Astrocyte of the spinal cord (primary cell): ENCODE data around the gene MACROD2.

Experiments used
- DNase-seq: peaks from one replicate; pipeline ENCODE4 v3.0.0; 2011; ENCODE audit warnings: low read depth, low spot score
- H3K4me3 ChIP-seq: 2 replicates; pipeline ENCODE4 v1.5.1; 2011; ENCODE audit warnings: low read depth, mild to moderate bottlenecking, low read length, moderate library complexity
- in situ Hi-C: cut with HindIII; loops from 2 replicates; pipeline ENCODE4 v1.10.0; 2017; ENCODE audit warnings: low sequenced_read_pairs
- TF ChIP-seq, protein P1 (sequence below): IDR thresholded peaks from 2 replicates; pipeline ENCODE4 v1.5.1; 2012; ENCODE audit warnings: low read depth, mild to moderate bottlenecking, low read length, inconsistent platforms

Gene MACROD2

DNA sequence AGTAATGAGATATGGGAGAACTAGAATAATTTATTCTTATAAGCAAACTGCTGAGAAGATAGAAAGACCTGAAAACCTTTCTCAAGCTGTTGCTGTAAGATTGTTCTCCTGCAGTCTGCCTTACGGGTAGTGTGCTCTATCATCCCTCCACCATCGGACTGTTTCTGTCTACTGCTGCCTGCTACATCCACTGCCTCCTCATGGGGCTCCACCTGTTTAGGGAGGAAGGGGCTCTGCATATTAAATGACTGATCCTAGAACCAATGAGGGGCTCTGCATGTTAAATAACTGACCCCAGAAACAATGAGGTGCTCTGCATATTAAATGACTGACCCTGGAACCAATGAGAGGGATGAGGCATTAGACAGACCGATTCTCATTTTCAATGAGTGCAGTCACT, 1923.3 kb downstream of the MACROD2 start:
- TF ChIP-seq, protein P1, sequence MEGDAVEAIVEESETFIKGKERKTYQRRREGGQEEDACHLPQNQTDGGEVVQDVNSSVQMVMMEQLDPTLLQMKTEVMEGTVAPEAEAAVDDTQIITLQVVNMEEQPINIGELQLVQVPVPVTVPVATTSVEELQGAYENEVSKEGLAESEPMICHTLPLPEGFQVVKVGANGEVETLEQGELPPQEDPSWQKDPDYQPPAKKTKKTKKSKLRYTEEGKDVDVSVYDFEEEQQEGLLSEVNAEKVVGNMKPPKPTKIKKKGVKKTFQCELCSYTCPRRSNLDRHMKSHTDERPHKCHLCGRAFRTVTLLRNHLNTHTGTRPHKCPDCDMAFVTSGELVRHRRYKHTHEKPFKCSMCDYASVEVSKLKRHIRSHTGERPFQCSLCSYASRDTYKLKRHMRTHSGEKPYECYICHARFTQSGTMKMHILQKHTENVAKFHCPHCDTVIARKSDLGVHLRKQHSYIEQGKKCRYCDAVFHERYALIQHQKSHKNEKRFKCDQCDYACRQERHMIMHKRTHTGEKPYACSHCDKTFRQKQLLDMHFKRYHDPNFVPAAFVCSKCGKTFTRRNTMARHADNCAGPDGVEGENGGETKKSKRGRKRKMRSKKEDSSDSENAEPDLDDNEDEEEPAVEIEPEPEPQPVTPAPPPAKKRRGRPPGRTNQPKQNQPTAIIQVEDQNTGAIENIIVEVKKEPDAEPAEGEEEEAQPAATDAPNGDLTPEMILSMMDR, result no peak
- in situ Hi-C loops, result no loop called here

DNA sequence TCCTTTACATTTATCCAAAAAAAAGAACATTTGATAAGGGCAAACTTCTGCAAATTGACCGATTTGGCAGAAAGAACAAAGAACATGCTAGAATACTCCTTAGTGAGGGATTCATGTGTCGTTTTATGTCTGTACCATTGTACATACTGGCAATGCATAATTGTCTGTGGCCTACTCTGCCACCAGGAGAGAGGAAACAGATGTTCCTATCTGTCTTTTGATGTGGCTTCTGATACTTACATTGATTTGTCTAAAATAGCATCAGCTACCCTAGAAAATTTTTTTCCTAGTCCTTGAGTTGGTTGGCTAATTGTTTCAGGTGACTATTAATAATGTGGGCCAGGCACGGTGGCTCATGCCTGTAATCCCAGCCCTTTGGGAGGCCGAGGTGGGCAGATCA, 1923.8 kb downstream of the MACROD2 start:
- no peak for DNase-seq
- TF ChIP-seq, protein P1, result no peak
- in situ Hi-C loops, result no loop called here
- H3K4me3 ChIP-seq, result no peak overlapping the region

More for the DNA sequence above, 1923.3 kb downstream of the MACROD2 start:
- DNase-seq, result no peak
- no peak overlapping the region for H3K4me3 ChIP-seq

DNA sequence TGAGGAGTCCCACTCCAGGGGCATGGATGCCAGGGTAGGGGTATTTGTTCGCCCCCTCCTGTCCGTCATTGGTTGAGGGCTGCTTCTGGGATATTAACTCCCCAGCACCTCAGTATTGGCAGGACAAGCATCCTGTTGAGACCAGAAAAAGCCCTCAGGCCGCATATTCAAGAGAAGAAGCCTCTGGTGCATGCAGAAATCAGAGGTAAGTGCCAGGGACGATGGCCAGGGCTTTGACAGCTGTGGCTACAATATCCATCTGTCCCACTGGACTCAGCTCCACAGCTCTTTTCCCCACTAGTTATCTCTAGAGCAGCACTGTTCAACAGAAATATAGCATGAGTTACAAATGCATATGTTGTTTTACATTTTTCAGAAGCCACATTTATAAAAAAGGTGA, 1926.6 kb downstream of the MACROD2 start:
- TF ChIP-seq, protein P1, result no peak
- no peak for DNase-seq
- no peak overlapping the region for H3K4me3 ChIP-seq
- in situ Hi-C loops, result no loop called here

DNA sequence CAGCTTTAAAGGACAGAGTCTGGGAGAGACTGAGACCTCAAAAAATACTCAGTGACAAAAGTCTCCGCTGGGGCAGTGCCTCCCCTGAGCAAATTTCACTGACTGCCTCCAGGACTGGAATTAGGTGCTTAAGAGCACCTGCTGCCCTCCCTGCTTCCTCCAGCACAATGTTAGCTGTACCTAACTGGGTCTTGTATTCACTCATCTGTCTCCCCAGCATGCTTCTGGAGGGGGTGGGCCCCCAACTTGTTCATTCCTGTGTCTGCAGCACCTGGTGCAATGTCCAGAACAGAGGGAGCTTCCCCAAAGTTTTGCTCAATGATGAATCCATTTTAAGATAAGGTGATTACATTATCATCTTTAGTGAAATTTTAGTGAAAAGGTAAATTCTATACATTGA, 1927.2 kb downstream of the MACROD2 start:
- in situ Hi-C loops, result no loop called here
- DNase-seq, result no peak
- TF ChIP-seq, protein P1, result no peak
- H3K4me3 ChIP-seq, result no peak overlapping the region

DNA sequence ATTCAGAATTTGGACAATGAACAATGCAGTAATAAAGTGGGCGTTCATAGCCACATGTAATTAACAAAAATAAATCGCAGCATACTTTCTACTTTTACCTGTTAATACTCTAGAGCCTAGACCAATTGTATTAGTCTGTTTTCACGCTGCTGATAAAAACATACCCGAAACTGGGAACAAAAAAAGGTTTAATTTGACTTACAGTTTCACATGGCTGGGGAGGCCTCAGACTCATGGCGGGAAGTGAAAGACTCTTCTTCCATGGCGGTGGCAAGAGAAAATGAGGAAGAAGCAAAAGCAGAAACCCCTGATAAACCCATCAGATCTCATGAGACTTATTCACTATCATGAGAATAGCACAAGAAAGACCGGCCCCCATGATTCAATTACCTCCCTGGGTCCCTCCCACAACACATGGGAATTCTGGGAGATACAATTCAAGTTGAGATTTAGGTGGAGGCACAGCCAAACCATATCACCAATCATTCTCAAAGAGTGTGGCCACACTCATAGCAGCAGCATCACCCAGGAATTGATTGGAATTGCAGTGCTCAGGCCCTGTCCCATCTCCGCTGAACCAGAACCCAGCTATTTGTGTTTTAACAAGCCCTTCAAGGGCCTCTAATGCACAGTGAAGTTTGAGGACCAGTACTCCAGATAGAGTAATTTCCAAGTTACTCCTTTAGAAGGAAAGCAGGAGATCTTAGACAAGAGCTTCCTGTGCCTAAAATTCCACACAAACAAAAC, 1927.9 kb downstream of the MACROD2 start:
- TF ChIP-seq, protein P1, result no peak
- H3K4me3 ChIP-seq, result no peak overlapping the region
- in situ Hi-C loops, result no loop called here
- no peak for DNase-seq

DNA sequence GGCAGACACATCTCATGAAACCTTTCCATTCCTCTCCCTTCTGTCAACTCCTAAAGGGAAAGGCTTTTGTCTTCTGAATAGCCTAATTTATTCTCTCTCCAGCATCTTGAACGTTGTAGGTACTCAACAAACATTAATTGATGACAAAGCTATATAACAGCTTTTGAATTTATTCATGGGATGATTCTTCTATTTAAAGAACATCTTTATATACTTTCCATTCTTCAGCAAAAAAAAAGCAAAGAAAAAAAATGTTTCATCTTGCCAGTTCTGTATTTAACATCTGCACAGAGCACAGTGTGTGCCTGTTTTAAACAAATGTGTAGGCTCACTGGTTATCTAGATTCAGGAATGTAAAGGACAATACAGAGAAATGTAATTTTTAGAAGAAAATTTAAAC, 1929.2 kb downstream of the MACROD2 start:
- TF ChIP-seq, protein P1, result no peak

More for the DNA sequence above, 1929.2 kb downstream of the MACROD2 start:
- no peak overlapping the region for H3K4me3 ChIP-seq
- no peak for DNase-seq
- in situ Hi-C loops, result no loop called here
